Activated naive CD4-positive, alpha-beta T cell treated with anti-CD3 and anti-CD28 coated beads, Interleukin-2, amount 50 U/mL, for 72 hours (primary cell): ENCODE results near the gene KCNJ16. TPM values are rescaled to one million over a fixed set of nuclear protein-coding genes. Genes with fewer than 3 reads are reported as not detected.
A peak's percentile ranks its signal among the peaks of the same experiment; 100 is the strongest.
"Not testable (repeated sequence)": the region's sequence is repeated elsewhere in the genome, so short reads cannot be mapped to it uniquely, and the experiment has no call there.

Experiments
- ATAC-seq, 2 donors: fragments of 150-1000 bp; cut with Tn5 transposase; 2 replicates each; pipeline ENCODE4 v1.10.0; 2021; ENCODE audit warnings: mild to moderate bottlenecking in 2 of 2, moderate library complexity in 2 of 2
- DNase-seq, 2 donors: peaks; one replicate each; pipeline ENCODE4 v3.0.0; 2021 to 2022; ENCODE audit warnings: low spot score in 2 of 2
- H3K27ac Mint-ChIP-seq, 2 donors: one replicate each; pipeline ENCODE4 v1.8.0; 2022; ENCODE audit warnings: mild to moderate bottlenecking in 2 of 2, mixed read lengths in 2 of 2
- H3K36me3 Mint-ChIP-seq, 2 donors: one replicate each; pipeline ENCODE4 v1.8.0; 2022; ENCODE audit warnings: mixed read lengths in 2 of 2
- H3K9me3 Mint-ChIP-seq, 2 donors: one replicate each; pipeline ENCODE4 v1.8.0; 2022; ENCODE audit warnings: mixed read lengths in 2 of 2
- total RNA-seq, 2 donors: library from RNA; stranded (reverse); gene quantifications; one replicate each; pipeline ENCODE4 v1.2.3, GENCODE V29; 2022

KCNJ16 gene
- not detected for total RNA-seq

- ATAC-seq (no peak), DNase-seq (no peak)
- no peak within 1 kb of the TSS for H3K27ac Mint-ChIP-seq
- peaks cover 0 to 4% of the 10 kb centered on the region in 2 donors for H3K9me3 Mint-ChIP-seq
- H3K36me3 Mint-ChIP-seq, result no peaks in the 10 kb centered on the region
Measured at GRCh38 chr17:70074956-70075355, at the start of gene KCNJ16. Gene KCNJ16 (plus strand): TSS chr17:70075225. CDS start chr17:70132088, 56,863 bp downstream.

- H3K9me3 Mint-ChIP-seq, result peaks cover 0 to 5% of the 10 kb centered on the region in 2 donors
- DNase-seq, result no peak
- no peaks in the 10 kb centered on the region for H3K36me3 Mint-ChIP-seq
- no peak overlapping the region for H3K27ac Mint-ChIP-seq
- ATAC-seq, result no peak
Measured at GRCh38 chr17:70028397-70028796, 46.6 kb upstream of the KCNJ16 start.

- no peaks in the 10 kb centered on the region for H3K36me3 Mint-ChIP-seq
Measured at GRCh38 chr17:70028978-70029767, 45.9 kb upstream of the KCNJ16 start.

GRCh38 chr17:70030371-70030770 lies 44.7 kb upstream of the KCNJ16 start:
- Mint-ChIP-seq H3K36me3 (no peaks in the 10 kb centered on the region), H3K27ac (no peak overlapping the region), H3K9me3 (peaks cover 0 to 5% of the 10 kb centered on the region in 2 donors)
- DNase-seq (no peak), ATAC-seq (no peak)

More at GRCh38 chr17:70028978-70029767, 45.9 kb upstream of the KCNJ16 start:
- Mint-ChIP-seq H3K9me3 (peaks cover 0 to 5% of the 10 kb centered on the region in 2 donors), H3K27ac (no peak overlapping the region)
- no peak for DNase-seq
- no peak for ATAC-seq

- ATAC-seq, result no peak
- DNase-seq, result no peak
- Mint-ChIP-seq H3K36me3 (no peaks in the 10 kb centered on the region), H3K9me3 (peaks cover 0 to 5% of the 10 kb centered on the region in 2 donors), H3K27ac (no peak overlapping the region)
Measured at GRCh38 chr17:70031341-70031740, 43.7 kb upstream of the KCNJ16 start.

- Mint-ChIP-seq H3K27ac (no peak overlapping the region), H3K36me3 (no peaks in the 10 kb centered on the region), H3K9me3 (peaks cover 0 to 5% of the 10 kb centered on the region in 2 donors)
Measured at GRCh38 chr17:70033165-70033564, 41.9 kb upstream of the KCNJ16 start.

GRCh38 chr17:70034158-70034557 lies 40.9 kb upstream of the KCNJ16 start:
- H3K27ac Mint-ChIP-seq, result no peak overlapping the region
- ATAC-seq, result no peak
- peaks cover 0 to 5% of the 10 kb centered on the region in 2 donors for H3K9me3 Mint-ChIP-seq
- no peak for DNase-seq
- no peaks in the 10 kb centered on the region for H3K36me3 Mint-ChIP-seq

More at GRCh38 chr17:70033165-70033564, 41.9 kb upstream of the KCNJ16 start:
- ATAC-seq (no peak), DNase-seq (no peak)

- ATAC-seq, result no peak
- DNase-seq, result no peak
- H3K9me3 Mint-ChIP-seq, result peaks cover 0 to 8% of the 10 kb centered on the region in 2 donors
- H3K36me3 Mint-ChIP-seq, result no peaks in the 10 kb centered on the region
- H3K27ac Mint-ChIP-seq, result no peak overlapping the region
Measured at GRCh38 chr17:70037498-70037897, 37.5 kb upstream of the KCNJ16 start.

- no peak for DNase-seq
- Mint-ChIP-seq H3K9me3 (peaks cover 0 to 8% of the 10 kb centered on the region in 2 donors), H3K27ac (no peak overlapping the region), H3K36me3 (no peaks in the 10 kb centered on the region)
- peak; percentile 59 to 89 for ATAC-seq
Measured at GRCh38 chr17:70040336-70040735, 34.7 kb upstream of the KCNJ16 start.

GRCh38 chr17:70041061-70041460 lies 34.0 kb upstream of the KCNJ16 start:
- ATAC-seq (no peak), DNase-seq (no peak)
- H3K27ac Mint-ChIP-seq, result no peak overlapping the region
- H3K36me3 Mint-ChIP-seq, result no peaks in the 10 kb centered on the region
- peaks cover 0 to 8% of the 10 kb centered on the region in 2 donors for H3K9me3 Mint-ChIP-seq

- H3K36me3 Mint-ChIP-seq, result no peaks in the 10 kb centered on the region
- no peak for ATAC-seq
- H3K27ac Mint-ChIP-seq, result no peak overlapping the region
- no peak for DNase-seq
- H3K9me3 Mint-ChIP-seq, result peaks cover 0 to 8% of the 10 kb centered on the region in 2 donors
Measured at GRCh38 chr17:70041540-70041939, 33.5 kb upstream of the KCNJ16 start.

GRCh38 chr17:70045780-70046179 lies 29.2 kb upstream of the KCNJ16 start:
- DNase-seq, H3K9me3 Mint-ChIP-seq, H3K36me3 Mint-ChIP-seq, ATAC-seq, H3K27ac Mint-ChIP-seq: not testable (repeated sequence)

- Mint-ChIP-seq H3K27ac (no peak overlapping the region), H3K9me3 (peaks cover 0 to 3% of the 10 kb centered on the region in 2 donors), H3K36me3 (no peaks in the 10 kb centered on the region)
- no peak for ATAC-seq
- no peak for DNase-seq
Measured at GRCh38 chr17:70047619-70048419, 27.2 kb upstream of the KCNJ16 start.

GRCh38 chr17:70049801-70050591 lies 25.0 kb upstream of the KCNJ16 start:
- no peaks in the 10 kb centered on the region for H3K36me3 Mint-ChIP-seq
- H3K27ac Mint-ChIP-seq, result no peak overlapping the region
- no peak for ATAC-seq
- DNase-seq, result no peak
- peaks cover 0 to 3% of the 10 kb centered on the region in 2 donors for H3K9me3 Mint-ChIP-seq

- H3K9me3 Mint-ChIP-seq, result peaks cover 0 to 3% of the 10 kb centered on the region in 2 donors
- DNase-seq, result no peak
- no peak for ATAC-seq
- H3K27ac Mint-ChIP-seq, result no peak overlapping the region
- no peaks in the 10 kb centered on the region for H3K36me3 Mint-ChIP-seq
Measured at GRCh38 chr17:70050931-70051330, 24.1 kb upstream of the KCNJ16 start.
